ENCODE measurements around the gene OSMR.

GRCh38 chr5:38854907-38855306 lies 9.1 kb downstream of the OSMR start:
- TF ChIP-seq CTCF (CRISPR knock-in tag; IDR thresholded peaks at IDR 0.05) (no peak), ZFP36 (IDR thresholded peaks at IDR 0.05; ENCODE audit: borderline replicate concordance, low read depth, low read length, partially characterized antibody) (no peak), CAMTA2 (CRISPR knock-in tag; IDR thresholded peaks at IDR 0.05; ENCODE audit: borderline replicate concordance) (no peak), ETS1 (CRISPR knock-in tag; IDR thresholded peaks at IDR 0.05) (no peak), CHCHD3 (CRISPR knock-in tag; IDR thresholded peaks at IDR 0.05) (no peak), POLR2AphosphoS5 (IDR thresholded peaks at IDR 0.05; ENCODE audit: low read depth, low read length) (no peak), ZNF569 (CRISPR knock-in tag; IDR thresholded peaks at IDR 0.05; ENCODE audit: borderline replicate concordance) (no peak), TAF1 (CRISPR knock-in tag; IDR thresholded peaks at IDR 0.05) (no peak), ZNF253 (CRISPR knock-in tag; IDR thresholded peaks at IDR 0.05; ENCODE audit: borderline replicate concordance) (no peak), FLYWCH1 (CRISPR knock-in tag; IDR thresholded peaks at IDR 0.05) (no peak)
